B cell (primary cell): ENCODE measurements around the gene TFAP2E. TPM values are rescaled to one million over a fixed set of nuclear protein-coding genes. Genes with fewer than 3 reads are reported as not detected.

Experiments
- ATAC-seq: fragments of 200-7000 bp; cut with Tn5 transposase; one replicate; pipeline ENCODE4 v1.10.0; 2021; ENCODE audit warnings: low read depth, mild to moderate bottlenecking, moderate number of reproducible peaks, moderate library complexity
- CTCF ChIA-PET: fragments of 350-600 bp; sonication (Branson Sonifier 250); formaldehyde crosslinking; loops from one replicate; lab custom pipeline; 2021; ENCODE audit warnings: antibody characterized with exemption, inconsistent platforms; lab: Charles Lee
- POLR2A ChIA-PET: fragments of 350-600 bp; sonication (Branson Sonifier 250); formaldehyde crosslinking; loops from one replicate; lab custom pipeline; 2021; ENCODE audit warnings: antibody characterized with exemption; lab: Charles Lee
- DNase-seq: peaks from one replicate; pipeline ENCODE4 v3.0.0; 2013
- H2AFZ ChIP-seq: 2 replicates; pipeline ENCODE4 v1.6.1; 2012; ENCODE audit warnings: mild to moderate bottlenecking, low read depth, low read length; ENCODE audit not compliant: insufficient read depth, poor library complexity, severe bottlenecking
- H3K27ac ChIP-seq, 2 donors: 1 replicate in 1 of 2; 2 replicates in 1 of 2; pipeline ENCODE4 v1.5.1; 2012 to 2013; ENCODE audit warnings: low read length in 2 of 2, mild to moderate bottlenecking in 2 of 2, moderate library complexity in 1 of 2
- H3K27me3 ChIP-seq, 4 experiments: fragments of 200-600 bp in 1 of 4; sonication (generic) in 1 of 4; replicated peaks in 1 of 4; 1 replicate in 2 of 4; 2 replicates in 2 of 4; pipeline versions ENCODE4 v1.6.1 to v1.7.0; 2013 to 2016; ENCODE audit warnings: low read length in 3 of 4, mild to moderate bottlenecking in 2 of 4, mixed read lengths in 1 of 4, moderate library complexity in 1 of 4; ENCODE audit not compliant: insufficient read depth in 4 of 4, control insufficient read depth in 3 of 4; ENCODE audit errors: control extremely low read depth in 1 of 4
- H3K36me3 ChIP-seq, 2 experiments: replicated peaks in 1 of 2; 1 replicate in 1 of 2; 2 replicates in 1 of 2; pipeline versions ENCODE4 v1.6.1 to v1.7.1; 2013; ENCODE audit warnings: low read length in 1 of 2; ENCODE audit not compliant: insufficient read depth in 2 of 2, control insufficient read depth in 1 of 2; ENCODE audit errors: control extremely low read depth in 1 of 2, extremely low read depth in 1 of 2
- H3K4me1 ChIP-seq, 2 donors: fragments of 200-600 bp in 1 of 2; sonication (generic) in 1 of 2; 1 replicate in 1 of 2; 2 replicates in 1 of 2; pipeline versions ENCODE4 v1.5.1 to v1.6.1; 2013 to 2017; ENCODE audit warnings: low read length in 2 of 2; ENCODE audit not compliant: control insufficient read depth in 2 of 2, insufficient read depth in 2 of 2
- H3K4me2 ChIP-seq: replicated peaks from 2 replicates; pipeline ENCODE3; 2012; ENCODE audit warnings: mild to moderate bottlenecking, low read depth, low read length; ENCODE audit not compliant: poor library complexity, severe bottlenecking
- H3K4me3 ChIP-seq, 5 experiments: fragments of 200-600 bp in 1 of 5; sonication (generic) in 1 of 5; 1 replicate in 3 of 5; 2 replicates in 2 of 5; pipeline versions ENCODE4 v1.5.1 to v1.7.0; 2011 to 2016; ENCODE audit warnings: low read length in 4 of 5, mild to moderate bottlenecking in 4 of 5, low read depth in 2 of 5, control low read depth in 1 of 5, moderate library complexity in 1 of 5; ENCODE audit not compliant: insufficient read depth in 1 of 5; ENCODE audit errors: control extremely low read depth in 1 of 5, extremely low read depth in 1 of 5
- H3K79me2 ChIP-seq: fragments of 200-600 bp; sonication (generic); one replicate; pipeline ENCODE4 v1.6.0; 2016; ENCODE audit warnings: low read length; ENCODE audit not compliant: control insufficient read depth, insufficient read depth
- H3K9ac ChIP-seq: fragments of 200-600 bp; sonication (generic); 2 replicates; pipeline ENCODE4 v1.6.1; 2017; ENCODE audit warnings: mild to moderate bottlenecking, low read length, moderate library complexity
- H3K9me3 ChIP-seq, 3 donors: one replicate each; pipeline versions ENCODE4 v1.6.1 to v1.7.1; 2013; ENCODE audit warnings: low read length in 2 of 3; ENCODE audit not compliant: control insufficient read depth in 2 of 3, insufficient read depth in 1 of 3; ENCODE audit errors: control extremely low read depth in 1 of 3
- H4K20me1 ChIP-seq: 2 replicates; pipeline ENCODE4 v1.6.0; 2012; ENCODE audit warnings: mild to moderate bottlenecking, low read length; ENCODE audit not compliant: insufficient read depth, control insufficient read depth, poor library complexity, severe bottlenecking
- H3K27ac Mint-ChIP-seq: one replicate; pipeline ENCODE4 v1.8.0; 2021; ENCODE audit warnings: mixed read lengths
- H3K27me3 Mint-ChIP-seq: one replicate; pipeline ENCODE4 v1.8.0; 2021; ENCODE audit warnings: mixed read lengths
- H3K4me1 Mint-ChIP-seq: one replicate; pipeline ENCODE4 v1.8.0; 2021; ENCODE audit warnings: mixed read lengths
- H3K4me3 Mint-ChIP-seq: one replicate; pipeline ENCODE4 v1.8.0; 2021; ENCODE audit warnings: mixed read lengths
- H3K9me3 Mint-ChIP-seq: one replicate; pipeline ENCODE4 v1.8.0; 2022; ENCODE audit warnings: mixed read lengths; ENCODE audit not compliant: insufficient read depth
- EZH2 ChIP-seq: IDR thresholded peaks from 2 replicates; pipeline ENCODE4 v1.6.1; 2012; ENCODE audit warnings: borderline replicate concordance, low read depth, mild to moderate bottlenecking, moderate library complexity, low read length; ENCODE audit not compliant: insufficient read depth, poor library complexity, severe bottlenecking
- WGBS: methylation state at CpG from one replicate; pipeline ENCODE4 v1.1.5; 2013; ENCODE audit warnings: missing lambda C conversion rate; ENCODE audit not compliant: insufficient coverage; 5-methylcytosine and 5-hydroxymethylcytosine counted together
- intact Hi-C: fragments of 100-400 bp; cut with micrococcal nuclease; formaldehyde crosslinking; loops from one replicate; pipeline ENCODE4 v1.10.0; 2022
- polyA plus RNA-seq: library from polyadenylated mRNA; depleted of rRNA; stranded (reverse); fragments of >200 nt; gene quantifications from 2 replicates; pipeline ENCODE4 v1.2.3, GENCODE V29; 2012
- total RNA-seq, 2 donors: library from RNA; stranded (reverse); fragments of 120-200 nt in 1 of 2; gene quantifications; 1 replicate in 1 of 2; 2 replicates in 1 of 2; pipeline versions ENCODE4 v1.2.3 to v1.2.4, GENCODE V29; 2013 to 2022
- TF ChIP-seq, protein P1 (sequence below): fragments of 200-600 bp; IDR thresholded peaks from one replicate; pipeline ENCODE4 v1.8.0; 2022; ENCODE audit warnings: antibody characterized with exemption, mild to moderate bottlenecking

Gene TFAP2E
- total and polyA plus RNA-seq, 2 donors (not counting 1 experiment from before 2014, with no cell fraction given), result 2.3 to 4.5 TPM

DNA sequence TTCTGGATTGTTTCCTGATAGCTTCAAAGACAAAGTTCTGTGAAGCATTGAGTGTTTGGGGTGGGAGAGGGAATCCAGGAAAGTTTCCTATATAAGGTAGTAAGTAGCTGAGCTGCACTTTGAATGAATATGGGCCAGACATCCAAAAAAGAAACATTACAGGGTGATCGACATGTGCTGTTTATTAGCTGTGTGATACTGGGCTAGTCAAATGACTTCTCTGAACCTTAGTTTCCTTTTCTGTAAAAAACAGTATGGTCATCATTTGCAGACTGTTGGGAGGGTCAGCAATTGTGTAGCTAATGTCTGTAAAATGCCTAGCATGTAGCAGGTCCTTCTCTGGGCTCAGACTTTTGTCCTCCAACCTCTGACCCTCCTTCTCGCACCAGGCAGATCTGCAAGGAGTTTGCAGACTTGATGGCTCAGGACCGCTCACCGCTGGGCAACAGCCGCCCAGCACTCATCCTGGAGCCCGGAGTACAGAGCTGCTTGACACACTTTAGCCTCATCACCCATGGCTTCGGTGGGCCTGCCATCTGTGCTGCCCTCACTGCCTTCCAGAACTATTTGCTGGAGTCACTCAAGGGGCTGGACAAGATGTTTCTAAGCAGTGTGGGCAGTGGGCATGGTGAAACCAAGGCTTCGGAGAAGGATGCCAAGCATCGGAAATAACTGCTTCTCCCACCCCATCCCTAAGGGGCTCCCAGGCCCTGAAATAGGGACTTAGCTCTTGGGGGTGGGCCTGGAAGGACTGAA lies 21.1 kb downstream of the TFAP2E start:
- POLR2A ChIA-PET, result no interaction called here

DNA sequence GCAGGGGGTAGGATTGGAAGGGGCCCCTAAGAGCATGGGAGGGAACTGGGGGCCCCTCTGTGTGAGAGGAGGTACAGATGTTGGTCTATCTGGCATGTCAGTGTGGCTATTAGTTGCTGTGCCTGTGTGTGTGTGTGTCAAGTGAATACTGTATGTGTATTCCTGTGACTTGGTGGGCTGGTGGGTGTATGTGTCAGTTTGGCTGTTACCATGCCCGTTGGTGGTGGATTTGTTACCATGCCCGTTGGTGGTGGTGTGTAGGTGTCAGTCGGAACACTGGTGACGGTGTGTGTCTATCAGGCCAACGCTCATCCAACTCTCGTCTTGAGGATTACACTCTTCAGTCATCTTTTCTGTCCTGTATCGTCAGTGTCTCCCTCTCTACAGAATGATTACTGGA lies 22.6 kb downstream of the TFAP2E start:
- ChIA-PET POLR2A (no interaction called here), CTCF (no interaction called here)
- no peak overlapping the region for H2AFZ ChIP-seq
- no peaks in the 10 kb centered on the region for H3K79me2 ChIP-seq
- no peak overlapping the region for H3K9ac ChIP-seq
- no peak overlapping the region for H3K4me3 Mint-ChIP-seq
- H4K20me1 ChIP-seq, result no peaks in the 10 kb centered on the region
- no peak overlapping the region for H3K4me2 ChIP-seq
- no peaks in the 10 kb centered on the region for H3K4me1 ChIP-seq
- TF ChIP-seq, protein P1, sequence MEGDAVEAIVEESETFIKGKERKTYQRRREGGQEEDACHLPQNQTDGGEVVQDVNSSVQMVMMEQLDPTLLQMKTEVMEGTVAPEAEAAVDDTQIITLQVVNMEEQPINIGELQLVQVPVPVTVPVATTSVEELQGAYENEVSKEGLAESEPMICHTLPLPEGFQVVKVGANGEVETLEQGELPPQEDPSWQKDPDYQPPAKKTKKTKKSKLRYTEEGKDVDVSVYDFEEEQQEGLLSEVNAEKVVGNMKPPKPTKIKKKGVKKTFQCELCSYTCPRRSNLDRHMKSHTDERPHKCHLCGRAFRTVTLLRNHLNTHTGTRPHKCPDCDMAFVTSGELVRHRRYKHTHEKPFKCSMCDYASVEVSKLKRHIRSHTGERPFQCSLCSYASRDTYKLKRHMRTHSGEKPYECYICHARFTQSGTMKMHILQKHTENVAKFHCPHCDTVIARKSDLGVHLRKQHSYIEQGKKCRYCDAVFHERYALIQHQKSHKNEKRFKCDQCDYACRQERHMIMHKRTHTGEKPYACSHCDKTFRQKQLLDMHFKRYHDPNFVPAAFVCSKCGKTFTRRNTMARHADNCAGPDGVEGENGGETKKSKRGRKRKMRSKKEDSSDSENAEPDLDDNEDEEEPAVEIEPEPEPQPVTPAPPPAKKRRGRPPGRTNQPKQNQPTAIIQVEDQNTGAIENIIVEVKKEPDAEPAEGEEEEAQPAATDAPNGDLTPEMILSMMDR, result no peak
- TF ChIP-seq EZH2, result no peak
- ATAC-seq (no peak), DNase-seq (no peak)
- H3K36me3 ChIP-seq, result peaks cover 2 to 3% of the 10 kb centered on the region in 2 experiments
- no peaks in the 10 kb centered on the region for H3K27me3 ChIP-seq
- WGBS, result 97% methylated on average over 5 of the region's 7 CpGs
- intact Hi-C loops, result no loop called here
- no peak overlapping the region for H3K27ac Mint-ChIP-seq
- no peaks in the 10 kb centered on the region for H3K27me3 Mint-ChIP-seq
- H3K9me3 ChIP-seq, result no peaks in the 10 kb centered on the region
- H3K27ac ChIP-seq, result no peak overlapping the region
- H3K4me1 Mint-ChIP-seq, result no peaks in the 10 kb centered on the region
- H3K9me3 Mint-ChIP-seq, result no peaks in the 10 kb centered on the region
- H3K4me3 ChIP-seq, result no peak overlapping the region

More for the DNA sequence above, 21.1 kb downstream of the TFAP2E start:
- Histone ChIP-seq H3K4me3 (no peak overlapping the region), H3K4me1 (no peaks in the 10 kb centered on the region), H3K9ac (no peak overlapping the region), H3K79me2 (no peaks in the 10 kb centered on the region), H3K27ac (no peak overlapping the region), H2AFZ (no peak overlapping the region), H3K4me2 (no peak overlapping the region), H4K20me1 (no peaks in the 10 kb centered on the region), H3K9me3 (no peaks in the 10 kb centered on the region), H3K36me3 (peaks cover 0 to 3% of the 10 kb centered on the region in 2 experiments), H3K27me3 (no peaks in the 10 kb centered on the region)
- no peak for TF ChIP-seq EZH2
- TF ChIP-seq, protein P1, result no peak
- Mint-ChIP-seq H3K27me3 (no peaks in the 10 kb centered on the region), H3K27ac (no peak overlapping the region), H3K9me3 (no peaks in the 10 kb centered on the region), H3K4me1 (no peaks in the 10 kb centered on the region), H3K4me3 (no peak overlapping the region)
- CTCF ChIA-PET, result interaction anchor here (1.6 kb wide), 1 partner anchor 132 kb away, joined by 4 read pairs; no protein-coding TSS in a partner anchor
- DNase-seq, result no peak
- intact Hi-C loops, result no loop called here
- ATAC-seq, result no peak
- WGBS, result 97% methylated on average over 6 of the region's 9 CpGs
